ENCODE data around the gene SH2D7.
"Not testable (repeated sequence)": the region's sequence is repeated elsewhere in the genome, so short reads cannot be mapped to it uniquely, and the experiment has no call there.

Gene SH2D7

DNA sequence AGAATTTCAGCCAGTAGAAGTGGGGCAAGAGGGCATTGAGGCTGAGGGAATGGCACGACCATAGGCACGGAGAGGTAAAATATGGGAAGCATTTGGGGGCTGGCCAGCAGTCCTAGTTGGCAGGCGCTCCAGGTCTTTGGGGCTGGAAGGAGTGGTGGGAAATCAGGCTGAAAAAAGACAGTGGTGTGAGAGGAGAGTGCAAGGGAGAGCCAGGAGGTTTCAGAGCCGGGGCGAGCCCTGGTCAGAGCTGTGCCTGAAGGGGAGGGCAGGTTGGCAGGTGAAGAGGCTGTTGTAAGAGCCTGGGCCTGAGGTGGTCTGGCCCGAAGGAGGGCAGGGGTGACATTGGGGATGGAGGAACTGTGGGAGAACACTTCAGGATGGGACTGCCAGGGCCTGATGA, 55.2 kb downstream of the SH2D7 start:
- DNase-seq: no peak

DNA sequence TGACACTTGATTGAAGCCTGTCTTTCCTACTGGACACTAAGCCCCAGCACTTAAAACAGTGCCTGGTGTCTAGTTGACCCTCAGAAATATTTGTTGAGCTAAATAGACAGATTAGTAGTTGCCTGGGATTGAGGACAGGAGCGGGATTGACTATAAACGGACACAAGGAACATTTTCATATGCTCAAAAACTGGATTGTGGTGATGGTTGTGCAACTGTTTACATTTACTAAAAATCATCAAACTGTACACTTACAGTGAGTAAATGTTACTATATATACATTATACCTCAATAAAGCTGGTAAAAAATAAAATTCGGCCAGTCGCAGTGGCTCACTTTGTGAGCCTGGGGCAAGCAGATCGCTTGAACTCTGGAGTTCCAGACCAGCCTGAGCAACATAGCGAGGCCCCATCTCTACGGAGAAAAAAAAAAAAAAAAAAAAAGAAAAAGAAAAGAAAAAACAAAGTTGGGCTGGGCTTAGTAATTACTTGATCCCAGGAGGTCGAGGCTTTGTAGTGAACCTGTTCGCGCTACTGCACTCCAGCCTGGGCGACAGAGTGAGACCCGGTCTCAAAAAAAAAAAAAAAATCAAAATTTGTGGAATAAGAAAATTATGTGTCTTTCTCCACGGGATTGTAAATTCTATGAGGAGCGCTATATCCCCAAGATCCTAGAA, 56.2 kb downstream of the SH2D7 start:
- no peak for DNase-seq

DNA sequence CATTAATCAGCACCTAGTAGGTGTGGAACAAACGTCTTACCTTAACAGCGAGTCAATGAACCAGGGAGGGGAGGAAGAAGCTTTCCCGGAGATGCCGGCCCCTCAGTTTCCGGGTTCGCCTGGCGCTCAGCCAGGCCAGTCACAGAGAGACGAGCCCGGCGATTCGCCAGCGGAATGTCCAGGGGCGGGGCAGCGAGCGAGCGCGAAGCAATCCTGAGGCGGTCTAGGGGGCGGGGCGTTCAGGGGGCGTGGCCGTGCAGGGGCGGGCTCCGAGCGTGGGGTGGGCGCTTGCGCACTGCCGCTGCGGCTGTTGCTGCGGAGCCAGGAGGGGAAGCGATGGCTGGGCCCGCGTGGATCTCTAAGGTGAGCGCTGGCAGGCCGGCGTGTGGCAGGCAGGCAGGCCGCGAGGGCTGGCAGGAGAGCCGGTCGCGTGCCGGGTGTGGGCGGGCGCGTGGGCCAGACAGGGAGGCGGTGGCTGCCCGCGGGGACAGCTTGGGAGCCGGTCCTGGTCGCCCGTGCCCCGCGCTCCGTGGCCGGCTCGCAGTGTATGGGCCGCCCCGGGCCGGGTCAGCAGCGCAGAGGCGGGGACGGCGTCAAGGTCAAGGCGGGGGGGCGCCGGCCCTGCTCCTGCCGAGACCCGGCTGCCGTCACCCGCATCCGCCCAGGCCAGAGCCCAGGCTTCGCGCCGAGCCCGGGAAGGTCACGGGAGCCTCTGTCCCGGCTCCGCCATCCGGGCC, 56.9 kb downstream of the SH2D7 start, which contains the start of gene IDH3A:
IDH3A (plus strand) TSS at position 295 of the 737 bp plus-strand sequence; CDS start at position 337, 42 bp downstream.
- DNase-seq: peak; percentile 82

DNA sequence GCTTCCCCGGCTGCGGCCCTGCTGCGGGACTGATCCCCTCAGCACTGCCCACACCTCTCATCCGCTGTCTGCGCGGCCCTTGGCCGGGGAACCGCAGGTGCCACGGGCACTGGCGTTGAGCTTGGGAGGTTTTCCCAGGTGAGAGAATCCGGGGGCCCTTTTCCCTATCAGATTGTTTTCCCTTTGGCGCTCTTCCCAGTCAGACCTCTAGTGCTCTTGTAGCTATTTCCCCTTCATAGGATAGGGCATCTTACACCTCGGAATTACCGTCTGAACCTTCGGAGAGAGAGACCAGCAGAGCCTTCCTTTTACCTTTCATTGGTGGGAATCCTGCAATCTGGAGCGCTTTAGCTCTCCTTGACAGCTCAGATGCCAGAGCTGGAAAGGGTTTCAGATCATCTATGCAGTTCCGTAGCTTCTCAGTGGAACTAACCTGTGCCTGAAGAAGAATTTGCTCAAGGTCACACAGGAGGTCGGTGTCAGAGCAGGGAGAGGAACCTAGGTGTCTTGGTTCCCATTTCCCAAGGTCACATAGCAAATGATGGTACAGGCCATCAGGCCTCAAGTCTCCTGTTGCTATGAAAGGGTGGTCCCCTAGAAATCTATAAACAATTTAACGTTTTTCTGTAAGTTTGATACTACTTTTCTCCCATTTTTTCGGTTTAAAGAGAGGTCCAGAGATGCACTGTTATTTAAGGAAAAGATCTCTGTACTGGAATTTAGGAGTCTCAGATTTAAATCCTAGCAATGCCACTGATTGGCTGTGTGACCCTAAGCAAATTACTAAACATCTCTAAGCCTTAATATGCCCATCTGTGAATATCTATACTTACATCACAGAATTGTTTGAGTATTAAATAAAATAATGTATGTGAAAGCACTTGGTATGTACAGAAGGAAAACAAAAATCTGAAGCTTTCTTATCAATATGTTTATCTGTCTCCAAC, 57.7 kb downstream of the SH2D7 start:
- peak; percentile 66 for DNase-seq

DNA sequence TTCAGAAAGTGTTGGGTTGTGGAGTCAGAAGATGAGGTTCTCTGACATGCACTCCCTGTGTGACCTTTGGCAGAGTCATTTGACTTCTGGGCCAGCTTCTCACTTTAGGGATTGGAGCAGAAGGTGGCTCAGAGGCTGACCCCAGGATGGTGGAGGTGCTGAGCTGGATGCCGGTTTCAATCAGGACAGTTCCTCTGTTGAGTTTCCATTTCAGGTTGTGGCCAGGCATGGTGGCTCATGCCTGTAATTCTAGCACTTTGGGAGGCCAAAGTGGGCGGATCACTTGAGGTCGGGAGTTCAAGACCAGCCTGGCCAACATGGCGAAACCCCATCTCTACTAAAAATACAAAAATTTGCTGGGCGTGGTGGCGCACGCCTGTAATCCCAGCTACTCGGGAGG, 58.7 kb downstream of the SH2D7 start:
- DNase-seq: not testable (repeated sequence)
